ENCODE results near the gene MYH7. TPM values are rescaled to one million over a fixed set of nuclear protein-coding genes. Genes with fewer than 3 reads are reported as not detected.
A peak's percentile ranks its signal among the peaks of the same experiment; 100 is the strongest.

MYH7 gene
- total RNA-seq, 1 donor from 2014 or later: not detected

DNA sequence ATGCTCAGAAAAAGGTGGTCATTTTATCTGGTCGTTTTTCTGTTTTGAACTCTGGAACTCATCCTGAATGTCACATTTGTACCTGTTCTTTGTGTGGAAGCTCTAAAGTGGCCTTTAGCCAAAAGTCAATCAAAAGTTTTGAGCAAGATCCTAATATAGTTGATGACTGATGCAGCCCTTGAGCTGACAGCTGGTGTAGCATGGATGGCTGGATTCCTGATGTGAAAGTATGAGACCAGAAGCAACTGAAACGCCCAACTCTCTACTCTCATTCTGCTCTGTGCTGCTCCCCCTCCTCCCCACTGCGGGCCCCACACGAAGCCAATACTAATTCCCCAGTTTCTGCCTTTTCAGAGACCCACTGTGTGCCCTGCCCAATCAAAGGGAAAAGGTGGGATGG is 10.3 kb upstream of the MYH7 start:
- Histone ChIP-seq H3K27me3 (no peaks in the 10 kb centered on the region), H3K4me3 (no peak overlapping the region), H3K27ac (no peak overlapping the region), H3K36me3 (no peaks in the 10 kb centered on the region), H3K9me3 (no peaks in the 10 kb centered on the region), H3K4me1 (peaks cover 5% of the 10 kb centered on the region)
- TF ChIP-seq, protein P1, sequence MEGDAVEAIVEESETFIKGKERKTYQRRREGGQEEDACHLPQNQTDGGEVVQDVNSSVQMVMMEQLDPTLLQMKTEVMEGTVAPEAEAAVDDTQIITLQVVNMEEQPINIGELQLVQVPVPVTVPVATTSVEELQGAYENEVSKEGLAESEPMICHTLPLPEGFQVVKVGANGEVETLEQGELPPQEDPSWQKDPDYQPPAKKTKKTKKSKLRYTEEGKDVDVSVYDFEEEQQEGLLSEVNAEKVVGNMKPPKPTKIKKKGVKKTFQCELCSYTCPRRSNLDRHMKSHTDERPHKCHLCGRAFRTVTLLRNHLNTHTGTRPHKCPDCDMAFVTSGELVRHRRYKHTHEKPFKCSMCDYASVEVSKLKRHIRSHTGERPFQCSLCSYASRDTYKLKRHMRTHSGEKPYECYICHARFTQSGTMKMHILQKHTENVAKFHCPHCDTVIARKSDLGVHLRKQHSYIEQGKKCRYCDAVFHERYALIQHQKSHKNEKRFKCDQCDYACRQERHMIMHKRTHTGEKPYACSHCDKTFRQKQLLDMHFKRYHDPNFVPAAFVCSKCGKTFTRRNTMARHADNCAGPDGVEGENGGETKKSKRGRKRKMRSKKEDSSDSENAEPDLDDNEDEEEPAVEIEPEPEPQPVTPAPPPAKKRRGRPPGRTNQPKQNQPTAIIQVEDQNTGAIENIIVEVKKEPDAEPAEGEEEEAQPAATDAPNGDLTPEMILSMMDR (IDR thresholded peaks at IDR 0.05): no peak
- DNase-seq (ENCODE audit: extremely low spot score in 2 of 2): no peak
- intact Hi-C loops (cut with DNase I): no loop called here

DNA sequence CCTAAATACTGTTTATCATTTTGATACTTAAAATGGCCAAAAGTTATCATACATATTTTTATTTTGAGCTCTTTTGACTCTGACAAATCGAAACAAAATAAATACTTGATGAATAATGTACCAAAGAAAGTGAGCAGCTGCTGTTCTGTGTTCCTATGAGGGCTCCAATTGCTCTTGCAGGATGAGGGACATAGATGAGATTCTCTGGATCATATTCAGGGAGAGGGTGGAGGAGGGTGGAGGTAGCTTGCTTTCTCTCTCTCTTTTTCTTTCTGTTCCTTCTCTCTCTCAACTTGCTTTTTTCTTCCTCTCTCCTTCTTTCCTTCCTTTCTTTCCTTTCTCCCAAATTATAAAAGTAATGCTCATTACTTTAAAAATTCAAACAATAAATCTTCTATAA is 8.9 kb upstream of the MYH7 start:
- Histone ChIP-seq H3K27ac (no peak overlapping the region), H3K27me3 (no peaks in the 10 kb centered on the region), H3K4me3 (no peak overlapping the region), H3K4me1 (peaks cover 5% of the 10 kb centered on the region), H3K9me3 (no peaks in the 10 kb centered on the region), H3K36me3 (no peaks in the 10 kb centered on the region)
- TF ChIP-seq POLR2AphosphoS5 (IDR thresholded peaks at IDR 0.05; ENCODE audit: insufficient read depth in 1 of 2, low read depth in 1 of 2) (no peak), POLR2A (IDR thresholded peaks at IDR 0.05) (no peak)
- TF ChIP-seq, protein P1 (IDR thresholded peaks at IDR 0.05): no peak
- intact Hi-C loops (cut with DNase I): no loop called here
- no peak for DNase-seq (ENCODE audit: extremely low spot score in 2 of 2)

GRCh38 chr14:23443881-23444280 is 8.4 kb upstream of the MYH7 start:
- Histone ChIP-seq H3K4me1 (peaks cover 5% of the 10 kb centered on the region), H3K27me3 (no peaks in the 10 kb centered on the region), H3K9me3 (no peaks in the 10 kb centered on the region), H3K36me3 (no peaks in the 10 kb centered on the region), H3K4me3 (no peak overlapping the region), H3K27ac (no peak overlapping the region)
- intact Hi-C loops (cut with DNase I): no loop called here
- TF ChIP-seq, protein P1 (IDR thresholded peaks at IDR 0.05): no peak
- no peak for TF ChIP-seq POLR2A (IDR thresholded peaks at IDR 0.05)
- TF ChIP-seq POLR2AphosphoS5 (IDR thresholded peaks at IDR 0.05; ENCODE audit: insufficient read depth in 1 of 2, low read depth in 1 of 2): no peak
- DNase-seq (ENCODE audit: extremely low spot score in 2 of 2): no peak

DNA sequence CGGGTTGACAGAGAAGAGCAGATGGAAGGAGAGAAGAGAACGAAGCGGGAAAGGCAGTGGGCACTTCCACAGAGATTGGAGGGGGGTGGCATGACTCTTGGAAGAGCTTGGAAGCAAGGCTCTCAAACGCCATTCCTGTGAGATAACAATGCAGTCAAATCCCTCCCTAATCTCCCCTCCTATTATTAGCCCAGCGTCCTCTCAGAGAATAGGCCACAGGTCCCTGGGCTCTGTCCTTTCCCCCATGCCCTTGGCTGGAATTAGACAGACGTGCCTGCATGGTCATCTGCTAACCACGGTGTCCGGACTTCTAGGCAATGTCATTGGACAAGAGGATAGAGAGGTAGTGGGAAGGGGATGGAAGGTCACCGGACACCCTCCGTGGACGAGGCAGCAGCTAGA is 8.0 kb upstream of the MYH7 start:
- Histone ChIP-seq H3K4me3 (no peak overlapping the region), H3K27me3 (no peaks in the 10 kb centered on the region), H3K27ac (no peak overlapping the region), H3K4me1 (peaks cover 5% of the 10 kb centered on the region), H3K9me3 (no peaks in the 10 kb centered on the region), H3K36me3 (no peaks in the 10 kb centered on the region)
- intact Hi-C loops (cut with DNase I): no loop called here
- DNase-seq (ENCODE audit: extremely low spot score in 2 of 2): no peak
- TF ChIP-seq POLR2AphosphoS5 (IDR thresholded peaks at IDR 0.05; ENCODE audit: insufficient read depth in 1 of 2, low read depth in 1 of 2): no peak
- TF ChIP-seq, protein P1 (IDR thresholded peaks at IDR 0.05): no peak
- TF ChIP-seq POLR2A (IDR thresholded peaks at IDR 0.05): no peak

GRCh38 chr14:23442721-23443356 is 7.4 kb upstream of the MYH7 start:
- intact Hi-C loops (cut with DNase I): no loop called here
- Histone ChIP-seq H3K4me1 (peaks cover 5% of the 10 kb centered on the region), H3K27me3 (no peaks in the 10 kb centered on the region), H3K4me3 (no peak overlapping the region), H3K27ac (no peak overlapping the region), H3K36me3 (no peaks in the 10 kb centered on the region), H3K9me3 (no peaks in the 10 kb centered on the region)
- no peak for TF ChIP-seq POLR2A (IDR thresholded peaks at IDR 0.05)
- no peak for TF ChIP-seq POLR2AphosphoS5 (IDR thresholded peaks at IDR 0.05; ENCODE audit: insufficient read depth in 1 of 2, low read depth in 1 of 2)
- TF ChIP-seq, protein P1 (IDR thresholded peaks at IDR 0.05): no peak
- DNase-seq (ENCODE audit: extremely low spot score in 2 of 2): peak in 1 of 2 donors; percentile 85
